H9 (cell line): ENCODE measurements around the gene MYO18A. TPM values are rescaled to one million over a fixed set of nuclear protein-coding genes. Genes with fewer than 3 reads are reported as not detected.
"Not testable (repeated sequence)": the region's sequence is repeated elsewhere in the genome, so short reads cannot be mapped to it uniquely, and the experiment has no call there.

Experiments used
- DNase-seq: peaks from one replicate; pipeline ENCODE4 v3.0.0-alpha.2; 2017
- H2AFZ ChIP-seq: one replicate; pipeline ENCODE4 v1.6.1; 2013; ENCODE audit warnings: mild to moderate bottlenecking, low read length, control low read depth, moderate library complexity
- H2AK5ac ChIP-seq: 2 replicates; pipeline ENCODE4 v1.6.1; 2013; ENCODE audit warnings: low read length, control low read depth, mixed read lengths; ENCODE audit not compliant: insufficient read length
- H2BK120ac ChIP-seq: one replicate; pipeline ENCODE4 v1.6.1; 2013; ENCODE audit warnings: low read depth, mild to moderate bottlenecking, low read length, control low read depth, inconsistent platforms; ENCODE audit not compliant: poor library complexity, severe bottlenecking
- H2BK12ac ChIP-seq: 2 replicates; pipeline ENCODE4 v1.6.1; 2013; ENCODE audit warnings: low read length, control low read depth, mixed read lengths, low read depth; ENCODE audit not compliant: insufficient read length
- H2BK15ac ChIP-seq: 2 replicates; pipeline ENCODE4 v1.6.1; 2013; ENCODE audit warnings: low read depth, low read length, control low read depth
- H2BK20ac ChIP-seq: one replicate; pipeline ENCODE4 v1.6.1; 2013; ENCODE audit warnings: low read depth, mild to moderate bottlenecking, low read length, control low read depth, inconsistent platforms; ENCODE audit not compliant: poor library complexity, severe bottlenecking
- H2BK5ac ChIP-seq: 2 replicates; pipeline ENCODE4 v1.6.1; 2013; ENCODE audit warnings: low read length, control low read depth, mixed read lengths; ENCODE audit not compliant: insufficient read length
- H3K14ac ChIP-seq: 2 replicates; pipeline ENCODE4 v1.6.1; 2013; ENCODE audit warnings: low read length, control low read depth; ENCODE audit not compliant: insufficient read depth
- H3K18ac ChIP-seq: 2 replicates; pipeline ENCODE4 v1.6.1; 2013; ENCODE audit warnings: low read depth, mild to moderate bottlenecking, mixed read lengths, low read length, control low read depth; ENCODE audit not compliant: insufficient read length
- H3K23ac ChIP-seq: 2 replicates; pipeline ENCODE4 v1.6.1; 2013; ENCODE audit warnings: low read length, control low read depth, mixed read lengths, low read depth; ENCODE audit not compliant: insufficient read length
- H3K23me2 ChIP-seq: 2 replicates; pipeline ENCODE4 v1.6.1; 2013; ENCODE audit warnings: low read depth, mild to moderate bottlenecking, mixed read lengths, low read length, control low read depth; ENCODE audit not compliant: insufficient read length, poor library complexity, severe bottlenecking
- H3K27ac ChIP-seq: 2 replicates; pipeline ENCODE4 v1.5.1; 2013; ENCODE audit warnings: low read length, control low read depth, mixed read lengths, low read depth; ENCODE audit not compliant: insufficient read length
- H3K27me3 ChIP-seq: 2 replicates; pipeline ENCODE4 v1.6.1; 2013; ENCODE audit warnings: low read length, control low read depth, inconsistent platforms; ENCODE audit not compliant: insufficient read depth
- H3K4ac ChIP-seq: 2 replicates; pipeline ENCODE4 v1.6.1; 2013; ENCODE audit warnings: low read depth, mild to moderate bottlenecking, control low read depth, inconsistent platforms, low read length, moderate library complexity
- H3K4me1 ChIP-seq: 2 replicates; pipeline ENCODE4 v1.6.1; 2013; ENCODE audit warnings: low read length, control low read depth, inconsistent platforms; ENCODE audit not compliant: insufficient read depth
- H3K4me2 ChIP-seq: 2 replicates; pipeline ENCODE4 v1.6.1; 2013; ENCODE audit warnings: low read length, control low read depth, mixed read lengths; ENCODE audit not compliant: insufficient read length, insufficient read depth
- H3K56ac ChIP-seq: 2 replicates; pipeline ENCODE4 v1.6.1; 2013; ENCODE audit warnings: low read depth, mild to moderate bottlenecking, mixed read lengths, low read length, control low read depth; ENCODE audit not compliant: insufficient read length
- H3K79me1 ChIP-seq: 2 replicates; pipeline ENCODE4 v1.6.1; 2013; ENCODE audit warnings: low read depth, mild to moderate bottlenecking, moderate library complexity, low read length, control low read depth, inconsistent platforms; ENCODE audit not compliant: insufficient read depth, poor library complexity, severe bottlenecking
- H3K79me2 ChIP-seq: 2 replicates; pipeline ENCODE4 v1.6.1; 2013; ENCODE audit warnings: low read length, control low read depth, inconsistent platforms; ENCODE audit not compliant: insufficient read depth
- H3K9ac ChIP-seq: 2 replicates; pipeline ENCODE4 v1.6.1; 2013; ENCODE audit warnings: low read length, control low read depth, mixed read lengths; ENCODE audit not compliant: insufficient read length; ENCODE audit errors: extremely low read depth
- H3K9me3 ChIP-seq: one replicate; pipeline ENCODE4 v1.6.1; 2013; ENCODE audit warnings: low read depth, low read length, inconsistent platforms; ENCODE audit not compliant: control insufficient read depth
- H3T11ph ChIP-seq: one replicate; pipeline ENCODE4 v1.6.1; 2013; ENCODE audit warnings: mild to moderate bottlenecking, low read length, control low read depth, inconsistent platforms
- H4K20me1 ChIP-seq: one replicate; pipeline ENCODE4 v1.6.1; 2013; ENCODE audit not compliant: control insufficient read depth, insufficient read length, insufficient read depth
- H4K5ac ChIP-seq: 2 replicates; pipeline ENCODE4 v1.6.1; 2013; ENCODE audit warnings: low read depth, mild to moderate bottlenecking, mixed read lengths, low read length, control low read depth; ENCODE audit not compliant: insufficient read length
- H4K8ac ChIP-seq: replicated peaks from 2 replicates; pipeline ENCODE4 v1.6.1; 2013; ENCODE audit warnings: low read length, control low read depth, mixed read lengths, low read depth; ENCODE audit not compliant: insufficient read length
- H4K91ac ChIP-seq: 2 replicates; pipeline ENCODE4 v1.6.1; 2013; ENCODE audit warnings: low read depth, mild to moderate bottlenecking, moderate library complexity, mixed read lengths, low read length, control low read depth; ENCODE audit not compliant: insufficient read length
- H3K27ac Mint-ChIP-seq, 3 experiments: 2 replicates in 2 of 3; 3 replicates in 1 of 3; pipeline ENCODE4 v1.8.0; 2020 to 2021; ENCODE audit warnings: mixed read lengths in 3 of 3, mild to moderate bottlenecking in 1 of 3, moderate library complexity in 1 of 3
- H3K27me3 Mint-ChIP-seq: 2 replicates; pipeline ENCODE4 v1.8.0; 2021; ENCODE audit warnings: low read depth, mild to moderate bottlenecking, moderate library complexity, mixed read lengths
- H3K36me3 Mint-ChIP-seq, 3 experiments: 2 replicates in 2 of 3; 3 replicates in 1 of 3; pipeline ENCODE4 v1.8.0; 2020 to 2021; ENCODE audit warnings: low read depth in 3 of 3, mixed read lengths in 3 of 3; ENCODE audit not compliant: insufficient read depth in 1 of 3
- H3K4me1 Mint-ChIP-seq, 2 experiments: 2 replicates each; pipeline ENCODE4 v1.8.0; 2020; ENCODE audit warnings: mixed read lengths in 2 of 2
- H3K4me3 Mint-ChIP-seq, 2 experiments: 2 replicates in 1 of 2; 3 replicates in 1 of 2; pipeline ENCODE4 v1.8.0; 2020 to 2021; ENCODE audit warnings: mild to moderate bottlenecking in 2 of 2, mixed read lengths in 2 of 2, moderate library complexity in 1 of 2
- H3K9me3 Mint-ChIP-seq, 2 experiments: 2 replicates in 1 of 2; 3 replicates in 1 of 2; pipeline ENCODE4 v1.8.0; 2020; ENCODE audit warnings: mild to moderate bottlenecking in 2 of 2, mixed read lengths in 2 of 2, moderate library complexity in 1 of 2
- WGBS: extraction: QIAGEN DNeasy Blood & Tissue Kit; methylation state at CpG from one replicate; pipeline ENCODE4 v1.1.7; 2013; ENCODE audit warnings: missing lambda C conversion rate, low lambda C conversion rate, mixed read lengths; ENCODE audit not compliant: insufficient read length; ENCODE audit errors: extremely low coverage; 5-methylcytosine and 5-hydroxymethylcytosine counted together
- total RNA-seq: library from RNA; stranded (reverse); gene quantifications from 2 replicates; pipeline ENCODE4 v1.2.1, GENCODE V29; 2021
- TF ChIP-seq, protein P1 (sequence below): fragments of 200-600 bp; sonication (generic); conservative IDR thresholded peaks from 3 replicates; pipeline ENCODE4 v1.8.0; 2021; ENCODE audit warnings: antibody characterized with exemption, mild to moderate bottlenecking

Gene MYO18A
- total RNA-seq, 1 experiment from 2014 or later = 21.6 TPM

DNA sequence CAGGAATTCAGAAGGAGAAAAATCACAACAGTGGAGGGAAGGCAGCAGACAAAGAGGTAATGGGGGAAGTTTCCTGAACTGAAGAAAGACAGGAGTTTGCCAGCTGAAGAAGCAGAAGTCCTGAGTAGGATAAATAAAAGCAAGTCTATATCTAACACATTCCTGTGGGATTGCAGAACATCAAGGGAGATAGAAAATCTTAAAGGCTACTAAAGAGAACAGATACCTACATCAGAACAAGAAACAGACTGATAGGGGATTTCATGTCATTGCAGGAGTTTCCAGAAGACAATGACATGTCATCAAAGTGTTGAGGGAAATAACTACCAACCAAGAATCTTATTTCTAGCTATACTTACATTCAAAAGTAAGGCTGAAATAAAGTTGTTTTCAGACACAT lies 45.2 kb upstream of the MYO18A start:
- H4K91ac ChIP-seq = no peak overlapping the region
- H3K27ac ChIP-seq = no peak overlapping the region
- no peak overlapping the region for H3T11ph ChIP-seq
- H2BK5ac ChIP-seq = no peak overlapping the region
- TF ChIP-seq, protein P1, sequence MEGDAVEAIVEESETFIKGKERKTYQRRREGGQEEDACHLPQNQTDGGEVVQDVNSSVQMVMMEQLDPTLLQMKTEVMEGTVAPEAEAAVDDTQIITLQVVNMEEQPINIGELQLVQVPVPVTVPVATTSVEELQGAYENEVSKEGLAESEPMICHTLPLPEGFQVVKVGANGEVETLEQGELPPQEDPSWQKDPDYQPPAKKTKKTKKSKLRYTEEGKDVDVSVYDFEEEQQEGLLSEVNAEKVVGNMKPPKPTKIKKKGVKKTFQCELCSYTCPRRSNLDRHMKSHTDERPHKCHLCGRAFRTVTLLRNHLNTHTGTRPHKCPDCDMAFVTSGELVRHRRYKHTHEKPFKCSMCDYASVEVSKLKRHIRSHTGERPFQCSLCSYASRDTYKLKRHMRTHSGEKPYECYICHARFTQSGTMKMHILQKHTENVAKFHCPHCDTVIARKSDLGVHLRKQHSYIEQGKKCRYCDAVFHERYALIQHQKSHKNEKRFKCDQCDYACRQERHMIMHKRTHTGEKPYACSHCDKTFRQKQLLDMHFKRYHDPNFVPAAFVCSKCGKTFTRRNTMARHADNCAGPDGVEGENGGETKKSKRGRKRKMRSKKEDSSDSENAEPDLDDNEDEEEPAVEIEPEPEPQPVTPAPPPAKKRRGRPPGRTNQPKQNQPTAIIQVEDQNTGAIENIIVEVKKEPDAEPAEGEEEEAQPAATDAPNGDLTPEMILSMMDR = no peak
- H2BK20ac ChIP-seq = no peak overlapping the region
- no peaks in the 10 kb centered on the region for H3K9me3 Mint-ChIP-seq
- H3K18ac ChIP-seq = no peak overlapping the region
- H3K14ac ChIP-seq = no peak overlapping the region
- no peaks in the 10 kb centered on the region for H3K79me2 ChIP-seq
- no peak overlapping the region for H3K23ac ChIP-seq
- no peaks in the 10 kb centered on the region; a peak in 1 of 7 replicates for H3K36me3 Mint-ChIP-seq
- H4K8ac ChIP-seq = no peak overlapping the region
- H2BK15ac ChIP-seq = no peak overlapping the region
- H3K27me3 ChIP-seq = no peaks in the 10 kb centered on the region
- no peak overlapping the region for H3K27ac Mint-ChIP-seq
- H3K4me1 Mint-ChIP-seq = no peaks in the 10 kb centered on the region
- no peak for DNase-seq
- no peak overlapping the region for H2AFZ ChIP-seq
- no peak overlapping the region for H2AK5ac ChIP-seq
- no peak overlapping the region for H3K9ac ChIP-seq
- H2BK12ac ChIP-seq = no peak overlapping the region
- H3K79me1 ChIP-seq = no peaks in the 10 kb centered on the region
- H3K27me3 Mint-ChIP-seq = no peaks in the 10 kb centered on the region; the same call in 1 of the 2 replicates
- no peak overlapping the region for H3K4ac ChIP-seq
- no peak overlapping the region for H3K56ac ChIP-seq
- no peaks in the 10 kb centered on the region for H4K20me1 ChIP-seq
- H3K23me2 ChIP-seq = no peaks in the 10 kb centered on the region
- H4K5ac ChIP-seq = no peak overlapping the region
- H3K9me3 ChIP-seq = no peaks in the 10 kb centered on the region
- no peak overlapping the region for H2BK120ac ChIP-seq
- no peak overlapping the region for H3K4me2 ChIP-seq
- H3K4me3 Mint-ChIP-seq = no peak overlapping the region
- no peaks in the 10 kb centered on the region for H3K4me1 ChIP-seq

- no CpG with 5 or more reads among the region's 11 CpGs for WGBS
- H3K4me2 ChIP-seq, H2AFZ ChIP-seq, H4K5ac ChIP-seq, H3K27me3 ChIP-seq, H3K14ac ChIP-seq, H3K79me2 ChIP-seq, H2BK20ac ChIP-seq, H3K9me3 Mint-ChIP-seq, H4K20me1 ChIP-seq, H2BK12ac ChIP-seq, H3K56ac ChIP-seq, H2BK15ac ChIP-seq, H3T11ph ChIP-seq, H3K9ac ChIP-seq, H3K27me3 Mint-ChIP-seq, H2BK120ac ChIP-seq, H3K18ac ChIP-seq, H3K27ac Mint-ChIP-seq, H2AK5ac ChIP-seq, H3K23ac ChIP-seq, H4K8ac ChIP-seq, H3K4ac ChIP-seq, H4K91ac ChIP-seq, H3K23me2 ChIP-seq, DNase-seq, H2BK5ac ChIP-seq, H3K4me1 ChIP-seq, H3K79me1 ChIP-seq, H3K4me1 Mint-ChIP-seq, H3K27ac ChIP-seq, H3K36me3 Mint-ChIP-seq, H3K4me3 Mint-ChIP-seq, H3K9me3 ChIP-seq: not testable (repeated sequence)
Measured at GRCh38 chr17:29221338-29221737, 41.1 kb upstream of the MYO18A start.
